ENCODE measurements around the gene VPREB1.

DNA sequence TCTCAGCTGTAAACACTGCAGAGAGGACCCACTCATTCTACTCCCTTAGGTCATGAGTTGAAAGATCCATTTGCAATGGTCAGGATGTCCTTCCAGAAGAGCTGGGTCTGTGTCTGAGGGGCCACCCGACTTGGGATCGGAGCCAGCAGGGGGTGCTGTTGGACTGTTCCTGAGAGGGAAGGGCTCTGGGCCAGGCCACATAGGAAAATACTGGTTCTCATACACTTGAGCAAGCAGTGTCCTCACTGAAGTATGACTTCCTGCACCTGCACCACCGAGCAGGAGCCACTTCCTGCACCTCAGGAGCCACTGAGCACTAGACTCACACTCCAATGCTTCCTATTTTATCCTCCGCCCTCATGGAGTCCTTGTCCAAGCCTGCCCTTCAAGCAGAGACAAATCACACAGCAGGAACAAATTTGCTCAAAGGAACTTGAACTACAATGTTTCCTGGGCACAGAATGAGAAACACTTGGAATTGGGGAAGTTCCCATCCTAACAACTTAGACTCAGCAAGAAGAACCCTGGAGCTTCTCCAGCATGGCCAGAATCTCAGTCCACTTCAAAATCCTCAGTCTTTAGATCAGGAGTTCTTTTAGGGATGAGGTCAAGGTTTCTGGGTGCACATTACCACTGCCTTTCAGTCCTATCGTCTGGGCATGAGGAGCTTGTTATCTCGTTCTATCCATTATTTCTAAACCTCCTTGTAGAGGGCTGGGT is 36.6 kb upstream of the VPREB1 start:
- TF ChIP-seq, protein P1, sequence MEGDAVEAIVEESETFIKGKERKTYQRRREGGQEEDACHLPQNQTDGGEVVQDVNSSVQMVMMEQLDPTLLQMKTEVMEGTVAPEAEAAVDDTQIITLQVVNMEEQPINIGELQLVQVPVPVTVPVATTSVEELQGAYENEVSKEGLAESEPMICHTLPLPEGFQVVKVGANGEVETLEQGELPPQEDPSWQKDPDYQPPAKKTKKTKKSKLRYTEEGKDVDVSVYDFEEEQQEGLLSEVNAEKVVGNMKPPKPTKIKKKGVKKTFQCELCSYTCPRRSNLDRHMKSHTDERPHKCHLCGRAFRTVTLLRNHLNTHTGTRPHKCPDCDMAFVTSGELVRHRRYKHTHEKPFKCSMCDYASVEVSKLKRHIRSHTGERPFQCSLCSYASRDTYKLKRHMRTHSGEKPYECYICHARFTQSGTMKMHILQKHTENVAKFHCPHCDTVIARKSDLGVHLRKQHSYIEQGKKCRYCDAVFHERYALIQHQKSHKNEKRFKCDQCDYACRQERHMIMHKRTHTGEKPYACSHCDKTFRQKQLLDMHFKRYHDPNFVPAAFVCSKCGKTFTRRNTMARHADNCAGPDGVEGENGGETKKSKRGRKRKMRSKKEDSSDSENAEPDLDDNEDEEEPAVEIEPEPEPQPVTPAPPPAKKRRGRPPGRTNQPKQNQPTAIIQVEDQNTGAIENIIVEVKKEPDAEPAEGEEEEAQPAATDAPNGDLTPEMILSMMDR (conservative IDR thresholded peaks at IDR 0.05): peak; percentile 73
- TF ChIP-seq EZH2 (IDR thresholded peaks at IDR 0.05; ENCODE audit: low read depth): no peak
